ENCODE results near the gene DMD. TPM values are rescaled to one million over a fixed set of nuclear protein-coding genes. Genes with fewer than 3 reads are reported as not detected.
A peak's percentile ranks its signal among the peaks of the same experiment; 100 is the strongest.

DMD gene
- total and polyA plus RNA-seq, 4 donors: 19.9 to 260 (median 111) TPM

GRCh38 chrX:31355206-31355955 is 1856.0 kb downstream of the DMD start:
- 29 to 36% methylated on average over 6 of the region's 6 CpGs for WGBS, 2 donors
- intact Hi-C loops (cut with DNase I): no loop called here
- no peak overlapping the region for H3K4me3 ChIP-seq (ENCODE audit: low read length in 2 of 2)

GRCh38 chrX:31353095-31353494 is 1858.3 kb downstream of the DMD start:
- no peaks in the 10 kb centered on the region for H3K9me3 ChIP-seq (ENCODE audit: control insufficient read depth, low read length)
- H3K4me3 ChIP-seq (ENCODE audit: low read length in 2 of 2): no peak overlapping the region
- ATAC-seq (ENCODE audit: low FRiP score) (no peak), DNase-seq (no peak)
- 53 to 59% methylated on average over 4 of the region's 4 CpGs for WGBS, 2 donors
- H3K4me1 ChIP-seq (ENCODE audit: control insufficient read depth in 1 of 2, insufficient read depth in 2 of 2, low read length in 2 of 2): no peaks in the 10 kb centered on the region
- H3K36me3 ChIP-seq (ENCODE audit: control insufficient read depth in 1 of 2, insufficient read depth in 2 of 2, low read length in 1 of 2): no peaks in the 10 kb centered on the region
- intact Hi-C loops (cut with DNase I): no loop called here
- no peak overlapping the region for H3K27ac ChIP-seq (ENCODE audit: low read depth in 1 of 2, low read length in 2 of 2)
- H3K27me3 ChIP-seq (ENCODE audit: control insufficient read depth in 1 of 2, insufficient read depth in 2 of 2, low read length in 1 of 2): no peaks in the 10 kb centered on the region

More at GRCh38 chrX:31355206-31355955, 1856.0 kb downstream of the DMD start:
- DNase-seq (no peak), ATAC-seq (ENCODE audit: low FRiP score) (no peak)
- Histone ChIP-seq H3K36me3 (ENCODE audit: control insufficient read depth in 1 of 2, insufficient read depth in 2 of 2, low read length in 1 of 2) (no peaks in the 10 kb centered on the region), H3K4me1 (ENCODE audit: control insufficient read depth in 1 of 2, insufficient read depth in 2 of 2, low read length in 2 of 2) (no peaks in the 10 kb centered on the region), H3K27ac (ENCODE audit: low read depth in 1 of 2, low read length in 2 of 2) (no peak overlapping the region), H3K9me3 (ENCODE audit: control insufficient read depth, low read length) (no peaks in the 10 kb centered on the region), H3K27me3 (ENCODE audit: control insufficient read depth in 1 of 2, insufficient read depth in 2 of 2, low read length in 1 of 2) (no peaks in the 10 kb centered on the region)

GRCh38 chrX:31350808-31351074 is 1860.6 kb downstream of the DMD start:
- H3K9me3 ChIP-seq (ENCODE audit: control insufficient read depth, low read length): no peaks in the 10 kb centered on the region
- DNase-seq (no peak), ATAC-seq (ENCODE audit: low FRiP score) (no peak)
- no peaks in the 10 kb centered on the region for H3K27me3 ChIP-seq (ENCODE audit: control insufficient read depth in 1 of 2, insufficient read depth in 2 of 2, low read length in 1 of 2)
- 81 to 100% methylated on average over 1 of the region's 1 CpG for WGBS, 2 donors
- H3K27ac ChIP-seq (ENCODE audit: low read depth in 1 of 2, low read length in 2 of 2): no peak overlapping the region
- no peak overlapping the region for H3K4me3 ChIP-seq (ENCODE audit: low read length in 2 of 2)
- H3K36me3 ChIP-seq (ENCODE audit: control insufficient read depth in 1 of 2, insufficient read depth in 2 of 2, low read length in 1 of 2): no peaks in the 10 kb centered on the region
- no peaks in the 10 kb centered on the region for H3K4me1 ChIP-seq (ENCODE audit: control insufficient read depth in 1 of 2, insufficient read depth in 2 of 2, low read length in 2 of 2)
- intact Hi-C loops (cut with DNase I): no loop called here

- no peak overlapping the region for H3K27ac ChIP-seq (ENCODE audit: low read depth in 1 of 2, low read length in 2 of 2)
- 81 to 82% methylated on average over 4 of the region's 4 CpGs for WGBS, 2 donors
- H3K4me3 ChIP-seq (ENCODE audit: low read length in 2 of 2): no peak overlapping the region
- ATAC-seq (ENCODE audit: low FRiP score): no peak
- H3K4me1 ChIP-seq (ENCODE audit: control insufficient read depth in 1 of 2, insufficient read depth in 2 of 2, low read length in 2 of 2): no peaks in the 10 kb centered on the region
- intact Hi-C loops (cut with DNase I): no loop called here
- H3K36me3 ChIP-seq (ENCODE audit: control insufficient read depth in 1 of 2, insufficient read depth in 2 of 2, low read length in 1 of 2): no peaks in the 10 kb centered on the region
- H3K9me3 ChIP-seq (ENCODE audit: control insufficient read depth, low read length): no peaks in the 10 kb centered on the region
- H3K27me3 ChIP-seq (ENCODE audit: control insufficient read depth in 1 of 2, insufficient read depth in 2 of 2, low read length in 1 of 2): no peaks in the 10 kb centered on the region
- no peak for DNase-seq
These were observed 1861.8 kb downstream of the DMD start for GRCh38 chrX:31349515-31349914.

- no peaks in the 10 kb centered on the region for H3K27me3 ChIP-seq (ENCODE audit: control insufficient read depth in 1 of 2, insufficient read depth in 2 of 2, low read length in 1 of 2)
- no peak for ATAC-seq (ENCODE audit: low FRiP score)
- 56 to 65% methylated on average over 4 of the region's 4 CpGs for WGBS, 2 donors
- no peaks in the 10 kb centered on the region for H3K9me3 ChIP-seq (ENCODE audit: control insufficient read depth, low read length)
- intact Hi-C loops (cut with DNase I): no loop called here
- H3K27ac ChIP-seq (ENCODE audit: low read depth in 1 of 2, low read length in 2 of 2): no peak overlapping the region
- DNase-seq: no peak
- H3K36me3 ChIP-seq (ENCODE audit: control insufficient read depth in 1 of 2, insufficient read depth in 2 of 2, low read length in 1 of 2): no peaks in the 10 kb centered on the region
- peaks cover 0 to 2% of the 10 kb centered on the region in 2 donors for H3K4me1 ChIP-seq (ENCODE audit: control insufficient read depth in 1 of 2, insufficient read depth in 2 of 2, low read length in 2 of 2)
- no peak overlapping the region for H3K4me3 ChIP-seq (ENCODE audit: low read length in 2 of 2)
These were observed 1870.8 kb downstream of the DMD start for GRCh38 chrX:31340587-31340986.

- H3K4me3 ChIP-seq (ENCODE audit: low read length in 2 of 2): no peak overlapping the region
- H3K9me3 ChIP-seq (ENCODE audit: control insufficient read depth, low read length): no peaks in the 10 kb centered on the region
- intact Hi-C loops (cut with DNase I): no loop called here
- ATAC-seq (ENCODE audit: low FRiP score) (no peak), DNase-seq (no peak)
- no peak overlapping the region for H3K27ac ChIP-seq (ENCODE audit: low read depth in 1 of 2, low read length in 2 of 2)
- no peaks in the 10 kb centered on the region for H3K36me3 ChIP-seq (ENCODE audit: control insufficient read depth in 1 of 2, insufficient read depth in 2 of 2, low read length in 1 of 2)
- H3K4me1 ChIP-seq (ENCODE audit: control insufficient read depth in 1 of 2, insufficient read depth in 2 of 2, low read length in 2 of 2): peaks cover 0 to 2% of the 10 kb centered on the region in 2 donors
- no peaks in the 10 kb centered on the region for H3K27me3 ChIP-seq (ENCODE audit: control insufficient read depth in 1 of 2, insufficient read depth in 2 of 2, low read length in 1 of 2)
- 20 to 29% methylated on average over 2 of the region's 2 CpGs for WGBS, 2 donors
These were observed 1872.4 kb downstream of the DMD start for GRCh38 chrX:31338991-31339350.

- no peak overlapping the region for H3K4me3 ChIP-seq (ENCODE audit: low read length in 2 of 2)
- ATAC-seq (ENCODE audit: low FRiP score) (no peak), DNase-seq (no peak)
- WGBS, 2 donors: 6 to 34% methylated on average over 2 of the region's 2 CpGs
- peak overlapping the region in 1 of 2 donors; percentile 54 for H3K27ac ChIP-seq (ENCODE audit: low read depth in 1 of 2, low read length in 2 of 2)
- H3K4me1 ChIP-seq (ENCODE audit: control insufficient read depth in 1 of 2, insufficient read depth in 2 of 2, low read length in 2 of 2): peaks cover 0 to 2% of the 10 kb centered on the region in 2 donors
- H3K9me3 ChIP-seq (ENCODE audit: control insufficient read depth, low read length): no peaks in the 10 kb centered on the region
- intact Hi-C loops (cut with DNase I): no loop called here
- H3K27me3 ChIP-seq (ENCODE audit: control insufficient read depth in 1 of 2, insufficient read depth in 2 of 2, low read length in 1 of 2): no peaks in the 10 kb centered on the region
- H3K36me3 ChIP-seq (ENCODE audit: control insufficient read depth in 1 of 2, insufficient read depth in 2 of 2, low read length in 1 of 2): no peaks in the 10 kb centered on the region
These were observed 1874.0 kb downstream of the DMD start for GRCh38 chrX:31337332-31337731.

GRCh38 chrX:31336419-31336818 is 1874.9 kb downstream of the DMD start:
- peaks cover 0 to 2% of the 10 kb centered on the region in 2 donors for H3K4me1 ChIP-seq (ENCODE audit: control insufficient read depth in 1 of 2, insufficient read depth in 2 of 2, low read length in 2 of 2)
- no peak overlapping the region for H3K4me3 ChIP-seq (ENCODE audit: low read length in 2 of 2)
- no peak for ATAC-seq (ENCODE audit: low FRiP score)
- DNase-seq: no peak
- H3K27me3 ChIP-seq (ENCODE audit: control insufficient read depth in 1 of 2, insufficient read depth in 2 of 2, low read length in 1 of 2): no peaks in the 10 kb centered on the region
- no peaks in the 10 kb centered on the region for H3K9me3 ChIP-seq (ENCODE audit: control insufficient read depth, low read length)
- 86 to 91% methylated on average over 2 of the region's 2 CpGs for WGBS, 2 donors
- H3K36me3 ChIP-seq (ENCODE audit: control insufficient read depth in 1 of 2, insufficient read depth in 2 of 2, low read length in 1 of 2): no peaks in the 10 kb centered on the region
- no peak overlapping the region for H3K27ac ChIP-seq (ENCODE audit: low read depth in 1 of 2, low read length in 2 of 2)
- intact Hi-C loops (cut with DNase I): no loop called here

- ATAC-seq (ENCODE audit: low FRiP score): no peak
- no peak overlapping the region for H3K4me3 ChIP-seq (ENCODE audit: low read length in 2 of 2)
- H3K9me3 ChIP-seq (ENCODE audit: control insufficient read depth, low read length): no peaks in the 10 kb centered on the region
- no peak for DNase-seq
- H3K4me1 ChIP-seq (ENCODE audit: control insufficient read depth in 1 of 2, insufficient read depth in 2 of 2, low read length in 2 of 2): peaks cover 0 to 2% of the 10 kb centered on the region in 2 donors
- 85 to 86% methylated on average over 1 of the region's 1 CpG for WGBS, 2 donors
- intact Hi-C loops (cut with DNase I): no loop called here
- no peaks in the 10 kb centered on the region for H3K27me3 ChIP-seq (ENCODE audit: control insufficient read depth in 1 of 2, insufficient read depth in 2 of 2, low read length in 1 of 2)
- H3K36me3 ChIP-seq (ENCODE audit: control insufficient read depth in 1 of 2, insufficient read depth in 2 of 2, low read length in 1 of 2): no peaks in the 10 kb centered on the region
- H3K27ac ChIP-seq (ENCODE audit: low read depth in 1 of 2, low read length in 2 of 2): no peak overlapping the region
These were observed 1876.4 kb downstream of the DMD start for GRCh38 chrX:31334997-31335396.

Measured in aorta (tissue), 5 donors.